ENCODE data around the gene TBC1D2B.

TBC1D2B gene

GRCh38 chr15:78090422-78091063, 13.0 kb upstream of the TBC1D2B start:
- Histone ChIP-seq H3K27me3 (ENCODE audit: control insufficient read depth in 1 of 2, insufficient read depth in 1 of 2, low read length in 2 of 2) (peaks cover 0 to 32% of the 10 kb centered on the region in 2 experiments), H2BK5ac (ENCODE audit: low read depth, low read length, poor library complexity, severe bottlenecking) (peak overlapping the region; percentile 46), H3K9ac (ENCODE audit: low read length) (no peak overlapping the region), H3K79me1 (replicated peaks; ENCODE audit: low read length, poor library complexity, severe bottlenecking) (no peaks in the 10 kb centered on the region), H3K4me1 (ENCODE audit: control insufficient read depth, insufficient read depth, low read depth, low read length) (peaks cover 27% of the 10 kb centered on the region), H3K23ac (ENCODE audit: low read length in 2 of 2) (no peak overlapping the region), H4K91ac (ENCODE audit: low read length) (no peak overlapping the region), H3K4me2 (ENCODE audit: low read length, poor library complexity, severe bottlenecking) (no peak overlapping the region), H3K4me3 (ENCODE audit: insufficient read depth in 1 of 2, low read depth in 1 of 2, low read length in 2 of 2) (no peak overlapping the region), H3K36me3 (ENCODE audit: control insufficient read depth in 1 of 2, insufficient read depth in 2 of 2, low read depth in 1 of 2, low read length in 2 of 2) (no peaks in the 10 kb centered on the region), H2BK12ac (ENCODE audit: low read length in 2 of 2) (no peak overlapping the region), H3K14ac (ENCODE audit: low read length in 2 of 2) (no peak overlapping the region), H2BK120ac (ENCODE audit: low read depth, low read length) (no peak overlapping the region), H3K9me3 (ENCODE audit: control insufficient read depth, low read length) (no peaks in the 10 kb centered on the region), H3K18ac (ENCODE audit: low read depth in 1 of 2, low read length in 2 of 2) (no peak overlapping the region), H3K4ac (ENCODE audit: low read depth in 1 of 2, low read length in 2 of 2) (no peak overlapping the region), H2AK5ac (ENCODE audit: low read length, severe bottlenecking) (peak overlapping the region; percentile 92), H2AFZ (ENCODE audit: low read depth, low read length) (no peak overlapping the region), H3K27ac (ENCODE audit: low read length, poor library complexity, severe bottlenecking) (peak overlapping the region; percentile 58), H4K8ac (ENCODE audit: low read length) (no peak overlapping the region), H2BK15ac (ENCODE audit: low read depth, poor library complexity, severe bottlenecking) (no peak overlapping the region)
- no peak for DNase-seq
- 99% methylated on average over 2 of the region's 3 CpGs for WGBS

GRCh38 chr15:78088773-78089080, 11.2 kb upstream of the TBC1D2B start:
- H3K23ac ChIP-seq (ENCODE audit: low read length in 2 of 2) = no peak overlapping the region
- no peak overlapping the region for H2AK5ac ChIP-seq (ENCODE audit: low read length, severe bottlenecking)

GRCh38 chr15:78087951-78088772, 10.7 kb upstream of the TBC1D2B start:
- Histone ChIP-seq H3K4me2 (ENCODE audit: low read length, poor library complexity, severe bottlenecking) (no peak overlapping the region), H4K8ac (ENCODE audit: low read length) (no peak overlapping the region), H3K27me3 (ENCODE audit: control insufficient read depth in 1 of 2, insufficient read depth in 1 of 2, low read length in 2 of 2) (peaks cover 0 to 20% of the 10 kb centered on the region in 2 experiments), H2AK5ac (ENCODE audit: low read length, severe bottlenecking) (peak overlapping the region; percentile 19), H4K91ac (ENCODE audit: low read length) (no peak overlapping the region), H3K4me1 (ENCODE audit: control insufficient read depth, insufficient read depth, low read depth, low read length) (peaks cover 16% of the 10 kb centered on the region), H3K27ac (ENCODE audit: low read length, poor library complexity, severe bottlenecking) (no peak overlapping the region), H3K9me3 (ENCODE audit: control insufficient read depth, low read length) (no peaks in the 10 kb centered on the region), H3K23ac (ENCODE audit: low read length in 2 of 2) (no peak overlapping the region), H2BK120ac (ENCODE audit: low read depth, low read length) (no peak overlapping the region), H3K4ac (ENCODE audit: low read depth in 1 of 2, low read length in 2 of 2) (no peak overlapping the region), H2AFZ (ENCODE audit: low read depth, low read length) (no peak overlapping the region), H3K79me1 (replicated peaks; ENCODE audit: low read length, poor library complexity, severe bottlenecking) (no peaks in the 10 kb centered on the region), H3K36me3 (ENCODE audit: control insufficient read depth in 1 of 2, insufficient read depth in 2 of 2, low read depth in 1 of 2, low read length in 2 of 2) (no peaks in the 10 kb centered on the region), H3K9ac (ENCODE audit: low read length) (no peak overlapping the region), H2BK5ac (ENCODE audit: low read depth, low read length, poor library complexity, severe bottlenecking) (no peak overlapping the region), H2BK12ac (ENCODE audit: low read length in 2 of 2) (no peak overlapping the region), H3K14ac (ENCODE audit: low read length in 2 of 2) (no peak overlapping the region), H3K4me3 (ENCODE audit: insufficient read depth in 1 of 2, low read depth in 1 of 2, low read length in 2 of 2) (no peak overlapping the region), H2BK15ac (ENCODE audit: low read depth, poor library complexity, severe bottlenecking) (no peak overlapping the region), H3K18ac (ENCODE audit: low read depth in 1 of 2, low read length in 2 of 2) (no peak overlapping the region)
- peak; percentile 32 for DNase-seq
- WGBS = 93% methylated on average over 12 of the region's 12 CpGs

More at GRCh38 chr15:78088773-78089080, 11.2 kb upstream of the TBC1D2B start:
- no peak overlapping the region for H3K4ac ChIP-seq (ENCODE audit: low read depth in 1 of 2, low read length in 2 of 2)
- no peaks in the 10 kb centered on the region for H3K36me3 ChIP-seq (ENCODE audit: control insufficient read depth in 1 of 2, insufficient read depth in 2 of 2, low read depth in 1 of 2, low read length in 2 of 2)
- H4K91ac ChIP-seq (ENCODE audit: low read length) = no peak overlapping the region
- no peaks in the 10 kb centered on the region for H3K79me1 ChIP-seq (replicated peaks; ENCODE audit: low read length, poor library complexity, severe bottlenecking)
- no peaks in the 10 kb centered on the region for H3K9me3 ChIP-seq (ENCODE audit: control insufficient read depth, low read length)
- WGBS = 74% methylated on average over 3 of the region's 3 CpGs
- H2BK120ac ChIP-seq (ENCODE audit: low read depth, low read length) = no peak overlapping the region
- no peak for DNase-seq
- H3K4me2 ChIP-seq (ENCODE audit: low read length, poor library complexity, severe bottlenecking) = no peak overlapping the region
- H3K14ac ChIP-seq (ENCODE audit: low read length in 2 of 2) = no peak overlapping the region
- no peak overlapping the region for H4K8ac ChIP-seq (ENCODE audit: low read length)
- no peak overlapping the region for H3K27ac ChIP-seq (ENCODE audit: low read length, poor library complexity, severe bottlenecking)
- H2BK15ac ChIP-seq (ENCODE audit: low read depth, poor library complexity, severe bottlenecking) = no peak overlapping the region
- H2AFZ ChIP-seq (ENCODE audit: low read depth, low read length) = no peak overlapping the region
- peaks cover 0 to 20% of the 10 kb centered on the region in 2 experiments for H3K27me3 ChIP-seq (ENCODE audit: control insufficient read depth in 1 of 2, insufficient read depth in 1 of 2, low read length in 2 of 2)
- H3K18ac ChIP-seq (ENCODE audit: low read depth in 1 of 2, low read length in 2 of 2) = no peak overlapping the region
- no peak overlapping the region for H2BK12ac ChIP-seq (ENCODE audit: low read length in 2 of 2)
- H3K9ac ChIP-seq (ENCODE audit: low read length) = no peak overlapping the region
- H3K4me1 ChIP-seq (ENCODE audit: control insufficient read depth, insufficient read depth, low read depth, low read length) = peaks cover 19% of the 10 kb centered on the region
- no peak overlapping the region for H2BK5ac ChIP-seq (ENCODE audit: low read depth, low read length, poor library complexity, severe bottlenecking)
- H3K4me3 ChIP-seq (ENCODE audit: insufficient read depth in 1 of 2, low read depth in 1 of 2, low read length in 2 of 2) = no peak overlapping the region

GRCh38 chr15:78085928-78086327, 8.4 kb upstream of the TBC1D2B start:
- Histone ChIP-seq H3K9me3 (ENCODE audit: control insufficient read depth, low read length) (no peaks in the 10 kb centered on the region), H2AFZ (ENCODE audit: low read depth, low read length) (no peak overlapping the region), H4K8ac (ENCODE audit: low read length) (no peak overlapping the region), H3K27ac (ENCODE audit: low read length, poor library complexity, severe bottlenecking) (no peak overlapping the region), H3K4ac (ENCODE audit: low read depth in 1 of 2, low read length in 2 of 2) (no peak overlapping the region), H3K27me3 (ENCODE audit: control insufficient read depth in 1 of 2, insufficient read depth in 1 of 2, low read length in 2 of 2) (peaks cover 0 to 4% of the 10 kb centered on the region in 2 experiments), H3K4me3 (ENCODE audit: insufficient read depth in 1 of 2, low read depth in 1 of 2, low read length in 2 of 2) (no peak overlapping the region), H3K4me1 (ENCODE audit: control insufficient read depth, insufficient read depth, low read depth, low read length) (peaks cover 9% of the 10 kb centered on the region), H3K4me2 (ENCODE audit: low read length, poor library complexity, severe bottlenecking) (no peak overlapping the region), H2BK12ac (ENCODE audit: low read length in 2 of 2) (no peak overlapping the region), H3K36me3 (ENCODE audit: control insufficient read depth in 1 of 2, insufficient read depth in 2 of 2, low read depth in 1 of 2, low read length in 2 of 2) (no peaks in the 10 kb centered on the region), H2AK5ac (ENCODE audit: low read length, severe bottlenecking) (no peak overlapping the region), H3K14ac (ENCODE audit: low read length in 2 of 2) (no peak overlapping the region), H3K79me1 (replicated peaks; ENCODE audit: low read length, poor library complexity, severe bottlenecking) (no peaks in the 10 kb centered on the region), H2BK120ac (ENCODE audit: low read depth, low read length) (no peak overlapping the region), H4K91ac (ENCODE audit: low read length) (no peak overlapping the region), H3K9ac (ENCODE audit: low read length) (no peak overlapping the region), H2BK15ac (ENCODE audit: low read depth, poor library complexity, severe bottlenecking) (no peak overlapping the region), H3K23ac (ENCODE audit: low read length in 2 of 2) (no peak overlapping the region), H3K18ac (ENCODE audit: low read depth in 1 of 2, low read length in 2 of 2) (no peak overlapping the region), H2BK5ac (ENCODE audit: low read depth, low read length, poor library complexity, severe bottlenecking) (no peak overlapping the region)
- no peak for DNase-seq
- WGBS = no CpG with 5 or more reads among the region's 1 CpG

Measured in mesenchymal stem cell (in vitro differentiated cells and primary cell).